Measurements from ENCODE around the gene PCCA. TPM values are rescaled to one million over a fixed set of nuclear protein-coding genes. Genes with fewer than 3 reads are reported as not detected.

PCCA gene
- polyA plus RNA-seq, 1 experiment = 3.0 TPM

- TF ChIP-seq CTCF (IDR thresholded peaks at IDR 0.05; ENCODE audit: insufficient read depth, low read depth, low read length) = no peak
- Histone ChIP-seq H3K27me3 (ENCODE audit: control insufficient read depth, insufficient read depth, low read length) (no peaks in the 10 kb centered on the region), H3K36me3 (ENCODE audit: control insufficient read depth, insufficient read depth, low read length) (no peaks in the 10 kb centered on the region), H3K4me3 (ENCODE audit: low read depth, low read length) (no peak overlapping the region)
- DNase-seq (ENCODE audit: low read depth) = no peak
- ChIA-PET CTCF (no interaction called here), POLR2A (no interaction called here)
Observed at GRCh38 chr13:100439247-100439970, 350.5 kb downstream of the PCCA start.

GRCh38 chr13:100440751-100441425 is 352.0 kb downstream of the PCCA start:
- peak; percentile 19 for DNase-seq (ENCODE audit: low read depth)
- H3K4me3 ChIP-seq (ENCODE audit: low read depth, low read length) = no peak overlapping the region
- no peak for TF ChIP-seq CTCF (IDR thresholded peaks at IDR 0.05; ENCODE audit: insufficient read depth, low read depth, low read length)
- POLR2A ChIA-PET = no interaction called here
- no peaks in the 10 kb centered on the region for H3K36me3 ChIP-seq (ENCODE audit: control insufficient read depth, insufficient read depth, low read length)
- H3K27me3 ChIP-seq (ENCODE audit: control insufficient read depth, insufficient read depth, low read length) = no peaks in the 10 kb centered on the region
- CTCF ChIA-PET = no interaction called here

GRCh38 chr13:100442095-100442832 is 353.4 kb downstream of the PCCA start:
- no peak for DNase-seq (ENCODE audit: low read depth)
- Histone ChIP-seq H3K36me3 (ENCODE audit: control insufficient read depth, insufficient read depth, low read length) (no peaks in the 10 kb centered on the region), H3K4me3 (ENCODE audit: low read depth, low read length) (no peak overlapping the region), H3K27me3 (ENCODE audit: control insufficient read depth, insufficient read depth, low read length) (no peaks in the 10 kb centered on the region)
- ChIA-PET POLR2A (no interaction called here), CTCF (no interaction called here)
- TF ChIP-seq CTCF (IDR thresholded peaks at IDR 0.05; ENCODE audit: insufficient read depth, low read depth, low read length) = no peak

- no peak for TF ChIP-seq CTCF (IDR thresholded peaks at IDR 0.05; ENCODE audit: insufficient read depth, low read depth, low read length)
- H3K4me3 ChIP-seq (ENCODE audit: low read depth, low read length) = no peak overlapping the region
- H3K36me3 ChIP-seq (ENCODE audit: control insufficient read depth, insufficient read depth, low read length) = no peaks in the 10 kb centered on the region
- CTCF ChIA-PET = interaction anchor here (0.6 to 1.6 kb wide), 4 partner anchors 9 to 464 kb away, joined by 3 to 5 read pairs (median 5); no protein-coding TSS in a partner anchor
- POLR2A ChIA-PET = no interaction called here
- H3K27me3 ChIP-seq (ENCODE audit: control insufficient read depth, insufficient read depth, low read length) = no peaks in the 10 kb centered on the region
- DNase-seq (ENCODE audit: low read depth) = no peak
Observed at GRCh38 chr13:100443278-100443997, 354.5 kb downstream of the PCCA start.

- no peak for DNase-seq (ENCODE audit: low read depth)
- CTCF ChIA-PET = interaction anchor here (0.6 to 1.6 kb wide), 3 partner anchors 9 to 464 kb away, joined by 3 to 5 read pairs (median 5); no protein-coding TSS in a partner anchor
- Histone ChIP-seq H3K36me3 (ENCODE audit: control insufficient read depth, insufficient read depth, low read length) (no peaks in the 10 kb centered on the region), H3K27me3 (ENCODE audit: control insufficient read depth, insufficient read depth, low read length) (no peaks in the 10 kb centered on the region), H3K4me3 (ENCODE audit: low read depth, low read length) (no peak overlapping the region)
- TF ChIP-seq CTCF (IDR thresholded peaks at IDR 0.05; ENCODE audit: insufficient read depth, low read depth, low read length) = no peak
- POLR2A ChIA-PET = no interaction called here
Observed at GRCh38 chr13:100443998-100444328, 355.1 kb downstream of the PCCA start.
